HEK293T (cell line): ENCODE data around the gene ZCCHC24.

ENCODE experiments used
- ARNT ChIP-seq: fragments of 450-650 bp; IDR thresholded peaks from 2 replicates; pipeline ENCODE4 v1.6.1; 2017; ENCODE audit warnings: mild to moderate bottlenecking
- BHLHE40 ChIP-seq: fragments of 450-650 bp; IDR thresholded peaks from 2 replicates; pipeline ENCODE4 v1.6.1; 2016; ENCODE audit warnings: mild to moderate bottlenecking, moderate library complexity, borderline replicate concordance
- CTBP1 ChIP-seq: fragments of 450-650 bp; IDR thresholded peaks from 2 replicates; pipeline ENCODE4 v1.6.1; 2016; ENCODE audit warnings: borderline replicate concordance
- ELF4 ChIP-seq: fragments of 450-650 bp; IDR thresholded peaks from 2 replicates; pipeline ENCODE4 v1.6.1; 2017; ENCODE audit warnings: antibody characterized with exemption
- FOXA1 ChIP-seq: fragments of 450-650 bp; IDR thresholded peaks from 2 replicates; pipeline ENCODE4 v1.6.1; 2016; ENCODE audit warnings: mild to moderate bottlenecking
- FOXK2 ChIP-seq: fragments of 450-650 bp; IDR thresholded peaks from 2 replicates; pipeline ENCODE4 v1.6.1; 2016; ENCODE audit warnings: mild to moderate bottlenecking
- FOXM1 ChIP-seq: fragments of 450-650 bp; IDR thresholded peaks from 2 replicates; pipeline ENCODE4 v1.6.1; 2017; ENCODE audit warnings: mild to moderate bottlenecking, borderline replicate concordance
- L3MBTL2 ChIP-seq: fragments of 450-650 bp; conservative IDR thresholded peaks from 2 replicates; pipeline ENCODE4 v1.6.1; 2016; ENCODE audit warnings: mild to moderate bottlenecking
- NFRKB ChIP-seq: fragments of 450-650 bp; IDR thresholded peaks from 2 replicates; pipeline ENCODE4 v1.6.1; 2016; ENCODE audit warnings: mild to moderate bottlenecking, moderate library complexity
- SP1 ChIP-seq: fragments of 450-650 bp; IDR thresholded peaks from 2 replicates; pipeline ENCODE4 v1.6.1; 2017
- SUZ12 ChIP-seq: fragments of 450-650 bp; IDR thresholded peaks from 2 replicates; pipeline ENCODE4 v1.6.1; 2016; ENCODE audit warnings: mild to moderate bottlenecking
- TARDBP ChIP-seq: fragments of 450-650 bp; IDR thresholded peaks from 2 replicates; pipeline ENCODE4 v1.6.1; 2016
- ZNF384 ChIP-seq: fragments of 450-650 bp; IDR thresholded peaks from 2 replicates; pipeline ENCODE4 v1.6.1; 2016

GRCh38 chr10:79397575-79398303, 47.7 kb downstream of the ZCCHC24 start:
- no peak for TF ChIP-seq NFRKB
- no peak for TF ChIP-seq ARNT
- TF ChIP-seq ELF4 = no peak
- TF ChIP-seq FOXA1 = no peak
- TF ChIP-seq SP1 = no peak
- TF ChIP-seq BHLHE40 = no peak
- no peak for TF ChIP-seq FOXK2
- no peak for TF ChIP-seq TARDBP
- no peak for TF ChIP-seq CTBP1
- TF ChIP-seq ZNF384 = no peak
- TF ChIP-seq L3MBTL2 = no peak
- TF ChIP-seq SUZ12 = no peak
- TF ChIP-seq FOXM1 = no peak
